ENCODE data around the gene DNAJC4. TPM values are rescaled to one million over a fixed set of nuclear protein-coding genes. Genes with fewer than 3 reads are reported as not detected.

The DNAJC4 gene
- total RNA-seq, 1 donor from 2014 or later = 3.9 TPM

- Mint-ChIP-seq H3K36me3 (no peaks in the 10 kb centered on the region), H3K9me3 (no peaks in the 10 kb centered on the region), H3K27me3 (ENCODE audit: insufficient read depth, low read depth) (peaks cover 5% of the 10 kb centered on the region), H3K27ac (no peak overlapping the region), H3K4me1 (peaks cover 26% of the 10 kb centered on the region), H3K4me3 (peak overlapping the region; percentile 91)
- H3K9ac ChIP-seq = no peak overlapping the region
- peak overlapping the region; percentile 89 for H3K4me2 ChIP-seq
- no peaks in the 10 kb centered on the region for H4K20me1 ChIP-seq (ENCODE audit: low read depth)
- no peaks in the 10 kb centered on the region for H3K27me3 ChIP-seq
- H3F3A ChIP-seq (ENCODE audit: low read depth) = peaks cover 19% of the 10 kb centered on the region
- H3K36me3 ChIP-seq = no peaks in the 10 kb centered on the region
- peaks cover 16% of the 10 kb centered on the region for H3K4me1 ChIP-seq
- peak; percentile 51 for DNase-seq (ENCODE audit: low spot score)
- H3K27ac ChIP-seq = no peak overlapping the region
- H2AFZ ChIP-seq (replicated peaks) = no peak overlapping the region
- no peaks in the 10 kb centered on the region for H3K79me2 ChIP-seq (ENCODE audit: low read depth)
- TF ChIP-seq CTCF (IDR thresholded peaks at IDR 0.05) (no peak), EZH2 (IDR thresholded peaks at IDR 0.05) (no peak), EZH2phosphoT487 (IDR thresholded peaks at IDR 0.05) (no peak)
- no peaks in the 10 kb centered on the region for H3K9me3 ChIP-seq (ENCODE audit: low read depth)
- peak overlapping the region; percentile 62 for H3K4me3 ChIP-seq
Observed at GRCh38 chr11:64224891-64225607, 5.3 kb upstream of the DNAJC4 start.

DNA sequence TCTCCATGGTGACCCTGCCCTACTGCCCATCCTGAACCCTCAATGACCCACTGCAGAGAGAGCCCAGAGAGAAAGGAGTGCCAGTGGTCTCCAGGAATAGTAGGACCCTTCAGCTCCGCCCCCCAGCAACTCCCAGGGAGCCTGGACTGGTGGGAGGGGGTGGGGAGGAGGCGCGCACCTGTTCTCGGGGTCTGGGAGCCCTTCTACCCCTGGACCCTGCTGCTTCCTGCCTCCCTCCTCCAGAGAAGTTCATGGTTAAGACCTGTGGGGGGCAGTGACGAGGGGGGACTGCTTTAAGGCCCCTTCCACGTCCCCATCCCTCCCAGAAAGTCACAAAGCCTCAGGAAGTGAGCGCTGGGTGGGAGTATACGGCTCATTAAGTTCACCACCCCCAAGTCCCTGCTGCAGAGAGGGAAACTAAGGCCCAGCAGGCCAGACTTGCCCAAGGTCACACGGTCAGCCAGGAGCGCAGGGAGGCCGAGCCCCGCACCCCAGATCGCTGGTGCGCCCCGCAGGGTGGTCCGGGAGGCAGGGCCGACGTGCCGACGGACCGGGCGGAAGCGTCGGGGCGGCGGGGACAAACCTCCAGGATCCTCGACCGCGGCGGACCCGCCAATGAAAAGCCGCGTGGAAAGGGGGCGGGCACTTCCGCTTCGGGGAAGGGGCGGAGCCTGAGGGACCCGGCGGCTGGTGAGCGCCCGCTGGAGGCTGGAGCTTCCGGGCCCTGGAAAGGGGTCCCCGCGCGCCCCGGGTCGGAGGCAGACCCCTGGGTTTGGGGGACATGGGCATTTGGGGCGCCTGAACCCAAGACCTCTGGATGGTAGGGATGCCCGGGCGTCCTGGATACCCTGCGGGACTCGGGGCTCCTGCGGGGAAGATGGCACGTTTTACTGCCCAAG lies 4.5 kb upstream of the DNAJC4 start, which contains the start of the genes NUDT22 and TRPT1:
Gene NUDT22 (plus strand): TSS at position 667 of the 899 bp plus-strand sequence. CDS start 379 bp downstream, outside the sequence.
Gene TRPT1 (minus strand): TSS at position 579 of the 899 bp plus-strand sequence. CDS start 326 bp downstream, at position 253.
- Histone ChIP-seq H2AFZ (replicated peaks) (peak within 1 kb of the TSS; percentile 2), H4K20me1 (ENCODE audit: low read depth) (no peaks in the 10 kb centered on the region), H3K27ac (no peak within 1 kb of the TSS), H3K9me3 (ENCODE audit: low read depth) (no peaks in the 10 kb centered on the region), H3K79me2 (ENCODE audit: low read depth) (no peaks in the 10 kb centered on the region), H3K36me3 (no peaks in the 10 kb centered on the region), H3K27me3 (peaks cover 2% of the 10 kb centered on the region), H3K4me1 (peaks cover 16% of the 10 kb centered on the region), H3K4me3 (peak within 1 kb of the TSS; percentile 62), H3K4me2 (peak within 1 kb of the TSS; percentile 89), H3F3A (ENCODE audit: low read depth) (peaks cover 25% of the 10 kb centered on the region), H3K9ac (peak within 1 kb of the TSS; percentile 31)
- peak within 1 kb of the TSS; percentile 91 for H3K4me3 Mint-ChIP-seq
- no peaks in the 10 kb centered on the region for H3K36me3 Mint-ChIP-seq
- H3K9me3 Mint-ChIP-seq = no peaks in the 10 kb centered on the region
- H3K27ac Mint-ChIP-seq = no peak within 1 kb of the TSS
- TF ChIP-seq CTCF (IDR thresholded peaks at IDR 0.05) (no peak), EZH2phosphoT487 (IDR thresholded peaks at IDR 0.05) (no peak), EZH2 (IDR thresholded peaks at IDR 0.05) (no peak)
- peaks cover 27% of the 10 kb centered on the region for H3K4me1 Mint-ChIP-seq
- peaks cover 5% of the 10 kb centered on the region for H3K27me3 Mint-ChIP-seq (ENCODE audit: insufficient read depth, low read depth)
- DNase-seq (ENCODE audit: low spot score) = peak; percentile 94

- peak overlapping the region; percentile 91 for H3K4me3 Mint-ChIP-seq
- Histone ChIP-seq H3K9ac (peak overlapping the region; percentile 31), H2AFZ (replicated peaks) (peak overlapping the region; percentile 2), H3F3A (ENCODE audit: low read depth) (peaks cover 27% of the 10 kb centered on the region), H3K27me3 (peaks cover 9% of the 10 kb centered on the region), H3K9me3 (ENCODE audit: low read depth) (no peaks in the 10 kb centered on the region), H3K4me3 (peak overlapping the region; percentile 62), H3K79me2 (ENCODE audit: low read depth) (no peaks in the 10 kb centered on the region), H3K27ac (no peak overlapping the region), H4K20me1 (ENCODE audit: low read depth) (no peaks in the 10 kb centered on the region), H3K4me1 (peaks cover 16% of the 10 kb centered on the region), H3K36me3 (no peaks in the 10 kb centered on the region), H3K4me2 (peak overlapping the region; percentile 89)
- peaks cover 5% of the 10 kb centered on the region for H3K27me3 Mint-ChIP-seq (ENCODE audit: insufficient read depth, low read depth)
- H3K36me3 Mint-ChIP-seq = no peaks in the 10 kb centered on the region
- H3K27ac Mint-ChIP-seq = no peak overlapping the region
- no peak for DNase-seq (ENCODE audit: low spot score)
- H3K4me1 Mint-ChIP-seq = peaks cover 29% of the 10 kb centered on the region
- no peaks in the 10 kb centered on the region for H3K9me3 Mint-ChIP-seq
- TF ChIP-seq EZH2phosphoT487 (IDR thresholded peaks at IDR 0.05) (no peak), CTCF (IDR thresholded peaks at IDR 0.05) (no peak), EZH2 (IDR thresholded peaks at IDR 0.05) (no peak)
Observed at GRCh38 chr11:64226507-64227051, 3.8 kb upstream of the DNAJC4 start.
